SK-N-SH treated with all-trans-retinoic acid at 6 μM for 48 hours (cell line): ENCODE data around the gene TNFRSF25.

ENCODE experiments used
- ATAC-seq: fragments of 200-7000 bp; cut with Tn5 transposase; 3 replicates; pipeline ENCODE4 v1.9.1; 2020; ENCODE audit warnings: mild to moderate bottlenecking, moderate library complexity
- ARNTL ChIP-seq: fragments of 450-650 bp; formaldehyde crosslinking; IDR thresholded peaks from 2 replicates; pipeline ENCODE4 v1.5.0; 2020; ENCODE audit warnings: low read depth, mild to moderate bottlenecking, moderate library complexity, borderline replicate concordance
- BACH2 ChIP-seq: fragments of 250-450 bp; sonication (Bioruptor Pico); IDR thresholded peaks from 2 replicates; pipeline ENCODE4 v1.9.0; 2021; ENCODE audit warnings: mild to moderate bottlenecking, borderline replicate concordance
- CREB5 ChIP-seq: fragments of 250-450 bp; sonication (Bioruptor Pico); IDR thresholded peaks from 2 replicates; pipeline ENCODE4 v1.5.1; 2020; ENCODE audit warnings: low read depth, mild to moderate bottlenecking, moderate library complexity
- CSDC2 ChIP-seq: fragments of 250-450 bp; sonication (Bioruptor Pico); IDR thresholded peaks from 2 replicates; pipeline ENCODE4 v1.5.0; 2020; ENCODE audit warnings: mild to moderate bottlenecking, moderate library complexity
- CSRNP3 ChIP-seq: fragments of 250-450 bp; sonication (Bioruptor Pico); IDR thresholded peaks from 2 replicates; pipeline ENCODE4 v1.5.1; 2021; ENCODE audit warnings: mild to moderate bottlenecking, moderate library complexity
- GLIS3 ChIP-seq: fragments of 250-450 bp; sonication (Bioruptor Pico); IDR thresholded peaks from 2 replicates; pipeline ENCODE4 v1.5.0; 2020; ENCODE audit warnings: mild to moderate bottlenecking, moderate library complexity
- OSR1 ChIP-seq: fragments of 250-450 bp; sonication (Bioruptor Pico); IDR thresholded peaks from 2 replicates; pipeline ENCODE4 v1.8.0; 2022; ENCODE audit warnings: moderate library complexity, mild to moderate bottlenecking, inconsistent platforms
- PATZ1 ChIP-seq: fragments of 250-450 bp; sonication (Bioruptor Pico); IDR thresholded peaks from 2 replicates; pipeline ENCODE4 v1.8.0; 2020; ENCODE audit warnings: mild to moderate bottlenecking, moderate library complexity, borderline replicate concordance
- POU6F1 ChIP-seq: fragments of 250-450 bp; sonication (Bioruptor Pico); IDR thresholded peaks from 2 replicates; pipeline ENCODE4 v1.8.0; 2021; ENCODE audit warnings: low read depth, mild to moderate bottlenecking, moderate library complexity, borderline replicate concordance
- PPARA ChIP-seq: fragments of 250-450 bp; sonication (Bioruptor Pico); IDR thresholded peaks from 2 replicates; pipeline ENCODE4 v1.5.0; 2020; ENCODE audit warnings: mild to moderate bottlenecking, borderline replicate concordance
- RARB ChIP-seq: fragments of 250-450 bp; sonication (Bioruptor Pico); IDR thresholded peaks from 2 replicates; pipeline ENCODE4 v1.8.0; 2021; ENCODE audit warnings: mild to moderate bottlenecking, moderate library complexity
- TCF4 ChIP-seq: fragments of 250-450 bp; sonication (Bioruptor Pico); IDR thresholded peaks from 2 replicates; pipeline ENCODE4 v1.8.0; 2021; ENCODE audit warnings: mild to moderate bottlenecking, moderate library complexity, borderline replicate concordance
- TOX ChIP-seq: fragments of 250-450 bp; sonication (Bioruptor Pico); IDR thresholded peaks from 2 replicates; pipeline ENCODE4 v1.8.0; 2021; ENCODE audit warnings: mild to moderate bottlenecking, moderate library complexity, borderline replicate concordance
- TSHZ2 ChIP-seq: fragments of 250-450 bp; sonication (Bioruptor Pico); IDR thresholded peaks from 2 replicates; pipeline ENCODE4 v1.5.0; 2020; ENCODE audit warnings: mild to moderate bottlenecking, moderate library complexity
- ZC3H10 ChIP-seq: fragments of 250-450 bp; sonication (Bioruptor Pico); IDR thresholded peaks from 2 replicates; pipeline ENCODE4 v1.5.1; 2021; ENCODE audit warnings: mild to moderate bottlenecking, moderate library complexity
- ZFP3 ChIP-seq: fragments of 250-450 bp; sonication (Bioruptor Pico); IDR thresholded peaks from 2 replicates; pipeline ENCODE4 v1.5.0; 2020; ENCODE audit warnings: mild to moderate bottlenecking, moderate library complexity
- ZFP30 ChIP-seq: fragments of 450-650 bp; formaldehyde crosslinking; IDR thresholded peaks from 2 replicates; pipeline ENCODE4 v1.5.0; 2022; ENCODE audit warnings: mild to moderate bottlenecking, moderate library complexity
- ZNF565 ChIP-seq: fragments of 450-650 bp; formaldehyde crosslinking; conservative IDR thresholded peaks from 2 replicates; pipeline ENCODE4 v1.5.0; 2020; ENCODE audit warnings: low read depth, mild to moderate bottlenecking, moderate library complexity
- ZNF70 ChIP-seq: fragments of 450-650 bp; formaldehyde crosslinking; IDR thresholded peaks from 2 replicates; pipeline ENCODE4 v1.5.0; 2020; ENCODE audit warnings: mild to moderate bottlenecking, moderate library complexity
- ZNF8 ChIP-seq: fragments of 450-650 bp; formaldehyde crosslinking; IDR thresholded peaks from 2 replicates; pipeline ENCODE4 v1.5.0; 2020; ENCODE audit warnings: mild to moderate bottlenecking, moderate library complexity

The TNFRSF25 gene

GRCh38 chr1:6464514-6464836 is 1.5 kb downstream of the TNFRSF25 start:
- TF ChIP-seq BACH2 (CRISPR knock-in tag) (no peak), ZNF565 (no peak), PATZ1 (no peak), GLIS3 (no peak), PPARA (CRISPR knock-in tag) (no peak), RARB (no peak), OSR1 (CRISPR knock-in tag) (no peak), POU6F1 (CRISPR knock-in tag) (no peak), ZNF70 (CRISPR knock-in tag) (no peak)
- ATAC-seq: no peak

- TF ChIP-seq PPARA (CRISPR knock-in tag) (no peak), ZNF8 (CRISPR knock-in tag) (no peak), ZC3H10 (CRISPR knock-in tag) (no peak), TCF4 (CRISPR knock-in tag) (no peak)
- no peak for ATAC-seq
Observed at GRCh38 chr1:6463120-6463412, 2.9 kb downstream of the TNFRSF25 start.

GRCh38 chr1:6462412-6463119 is 3.4 kb downstream of the TNFRSF25 start:
- no peak for ATAC-seq
- TF ChIP-seq ZC3H10 (CRISPR knock-in tag) (no peak), ZFP30 (CRISPR knock-in tag) (no peak), CSDC2 (CRISPR knock-in tag) (no peak), ZNF565 (no peak), CSRNP3 (no peak), ZNF8 (CRISPR knock-in tag) (no peak), GLIS3 (no peak), TSHZ2 (CRISPR knock-in tag) (no peak), POU6F1 (CRISPR knock-in tag) (no peak), TCF4 (CRISPR knock-in tag) (no peak), ZFP3 (CRISPR knock-in tag) (no peak), OSR1 (CRISPR knock-in tag) (no peak), ARNTL (CRISPR knock-in tag) (no peak), TOX (CRISPR knock-in tag) (no peak), CREB5 (CRISPR knock-in tag) (no peak)
